Measurements from ENCODE around the gene ANKRD34A.

GRCh38 chr1:145985502-145986439, 21.4 kb upstream of the ANKRD34A start:
- TF ChIP-seq CTCF (IDR thresholded peaks at IDR 0.05) (no peak), POLR2AphosphoS5 (IDR thresholded peaks at IDR 0.05) (peak in 2 of 3 donors; percentile 52 to 55), POLR2A (IDR thresholded peaks at IDR 0.05) (peak; percentile 21)

Measured in breast epithelium (tissue), 3 donors.